ENCODE data around the gene GABPB1.

GABPB1 gene

GRCh38 chr15:50275091-50275490, 79.9 kb downstream of the GABPB1 start:
- DNase-seq = no peak

- no peak for DNase-seq
Observed at GRCh38 chr15:50267577-50267976, 87.4 kb downstream of the GABPB1 start.

GRCh38 chr15:50265620-50266019, 89.4 kb downstream of the GABPB1 start, which contains the start of gene HDC:
TSS of gene HDC (minus strand) at chr15:50265726. CDS start at chr15:50265623, 103 bp downstream.
- DNase-seq = no peak

GRCh38 chr15:50262533-50262932, 92.5 kb downstream of the GABPB1 start:
- DNase-seq = no peak

- no peak for DNase-seq
Observed at GRCh38 chr15:50261981-50262380, 93.0 kb downstream of the GABPB1 start.

- DNase-seq = no peak
Observed at GRCh38 chr15:50260969-50261496, 94.0 kb downstream of the GABPB1 start.

GRCh38 chr15:50259276-50259675, 95.7 kb downstream of the GABPB1 start:
- no peak for DNase-seq

- peak; percentile 84 to 87 for DNase-seq
Observed at GRCh38 chr15:50257924-50258323, 97.1 kb downstream of the GABPB1 start.

GRCh38 chr15:50257332-50257731, 97.7 kb downstream of the GABPB1 start:
- no peak for DNase-seq

GRCh38 chr15:50256188-50257041, 98.6 kb downstream of the GABPB1 start:
- DNase-seq = no peak

- no peak for DNase-seq
Observed at GRCh38 chr15:50252556-50252955, 102.4 kb downstream of the GABPB1 start.

- no peak for DNase-seq
Observed at GRCh38 chr15:50251638-50252182, 103.3 kb downstream of the GABPB1 start.

GRCh38 chr15:50250760-50251394, 104.1 kb downstream of the GABPB1 start:
- no peak for DNase-seq

GRCh38 chr15:50249704-50250103, 105.3 kb downstream of the GABPB1 start:
- DNase-seq = no peak

GRCh38 chr15:50248994-50249582, 105.9 kb downstream of the GABPB1 start:
- no peak for DNase-seq

- DNase-seq = peak; percentile 27 to 37
Observed at GRCh38 chr15:50247819-50248655, 107.0 kb downstream of the GABPB1 start.

- DNase-seq = no peak
Observed at GRCh38 chr15:50246631-50247030, 108.4 kb downstream of the GABPB1 start.

GRCh38 chr15:50244959-50245624, 109.9 kb downstream of the GABPB1 start:
- DNase-seq = no peak

GRCh38 chr15:50244153-50244552, 110.8 kb downstream of the GABPB1 start:
- no peak for DNase-seq

- no peak for DNase-seq
Observed at GRCh38 chr15:50241684-50242450, 113.1 kb downstream of the GABPB1 start.

GRCh38 chr15:50238255-50238654, 116.7 kb downstream of the GABPB1 start:
- no peak for DNase-seq

Measured in AML-193 (cell line).